HepG2 (cell line): ENCODE measurements around the gene CAMK2A. TPM values are rescaled to one million over a fixed set of nuclear protein-coding genes. Genes with fewer than 3 reads are reported as not detected.

Experiments
- ATAC-seq: fragments of 200-7000 bp; cut with Tn5 transposase; 3 replicates; pipeline ENCODE4 v1.9.1; 2020; ENCODE audit warnings: mild to moderate bottlenecking, moderate library complexity
- BruUV-seq: library from RNA; stranded (reverse); fragments of 400-500 nt; replicated peaks from 2 replicates; lab custom pipeline; 2021; lab: Mats Ljungman, UMichigan
- CTCF ChIA-PET: fragments of 300-600 bp; formaldehyde crosslinking; extraction: SDS; loops from one replicate; lab custom pipeline; 2021; ENCODE audit warnings: low total read pairs, inconsistent platforms, low intra/inter-chr PET ratio; lab: Yijun Ruan, JAX
- POLR2A ChIA-PET: fragments of 350-600 bp; sonication (Branson Sonifier 250); formaldehyde crosslinking; loops from one replicate; lab custom pipeline; 2020; ENCODE audit warnings: antibody characterized with exemption, inconsistent platforms; lab: Yijun Ruan, JAX
- DNase-seq: peaks from one replicate; pipeline ENCODE4 v3.0.0-alpha.2; 2015; ENCODE audit warnings: low spot score
- FAIRE-seq: peaks from 3 replicates; lab custom pipeline; 2011; peaks lifted over from hg19 to GRCh38; lab: Jason Lieb, UNC
- H2AFZ ChIP-seq: one replicate; pipeline ENCODE4 v1.6.1; 2011; ENCODE audit warnings: low read length, inconsistent platforms
- H3K27ac ChIP-seq: fragments of 300-600 bp; 3 replicates; pipeline ENCODE4 v1.8.0; 2011; ENCODE audit warnings: mixed run types, mild to moderate bottlenecking, mixed read lengths, low read length, inconsistent platforms; ENCODE audit not compliant: insufficient read depth; ENCODE audit errors: extremely low read length
- H3K27me3 ChIP-seq, 2 experiments: fragments of 200-600 bp in 1 of 2; 2 replicates in 1 of 2; 3 replicates in 1 of 2; pipeline versions ENCODE4 v1.6.0 to v1.8.0; 2011; ENCODE audit warnings: low read length in 2 of 2, mild to moderate bottlenecking in 2 of 2, moderate library complexity in 2 of 2, inconsistent platforms in 1 of 2; ENCODE audit not compliant: insufficient read depth in 2 of 2, control insufficient read depth in 1 of 2
- H3K36me3 ChIP-seq, 2 experiments: fragments of 200-600 bp in 1 of 2; replicated peaks in 1 of 2; 2 replicates in 1 of 2; 3 replicates in 1 of 2; pipeline versions ENCODE4 v1.5.1 to v1.8.0; 2011; ENCODE audit warnings: low read length in 2 of 2, inconsistent platforms in 1 of 2; ENCODE audit not compliant: insufficient read depth in 2 of 2, control insufficient read depth in 1 of 2
- H3K4me1 ChIP-seq: 2 replicates; pipeline ENCODE4 v1.5.1; 2012; ENCODE audit warnings: low read length, inconsistent platforms; ENCODE audit not compliant: insufficient read depth
- H3K4me2 ChIP-seq: 2 replicates; pipeline ENCODE4 v1.6.0; 2011; ENCODE audit warnings: low read depth, low read length, inconsistent platforms
- H3K4me3 ChIP-seq, 3 experiments: fragments of 200-600 bp in 1 of 3; sonication (generic), shearing (Covaris generic) in 1 of 3; replicated peaks in 1 of 3; 2 replicates each; pipeline ENCODE4 v1.5.1; 2011 to 2016; ENCODE audit warnings: low read length in 3 of 3, inconsistent platforms in 2 of 3, low read depth in 2 of 3, mild to moderate bottlenecking in 2 of 3, control low read depth in 1 of 3, mixed read lengths in 1 of 3; ENCODE audit not compliant: insufficient read depth in 1 of 3
- H3K79me2 ChIP-seq: one replicate; pipeline ENCODE4 v1.6.1; 2011; ENCODE audit warnings: low read length, inconsistent platforms; ENCODE audit not compliant: insufficient read depth
- H3K9ac ChIP-seq: 2 replicates; pipeline ENCODE4 v1.6.0; 2011; ENCODE audit warnings: mild to moderate bottlenecking, low read depth, low read length, inconsistent platforms; ENCODE audit not compliant: insufficient read depth
- H3K9me3 ChIP-seq: 2 replicates; pipeline ENCODE4 v1.5.1; 2012; ENCODE audit warnings: mild to moderate bottlenecking, low read length
- H4K20me1 ChIP-seq: 2 replicates; pipeline ENCODE4 v1.6.0; 2011; ENCODE audit warnings: inconsistent platforms, mild to moderate bottlenecking, low read length, moderate library complexity; ENCODE audit not compliant: insufficient read depth
- CHD4 ChIP-seq: fragments of 200-600 bp; sonication (generic); IDR thresholded peaks from 2 replicates; pipeline ENCODE4 v1.7.0; 2017; ENCODE audit warnings: mild to moderate bottlenecking, low read length, borderline replicate concordance
- CSRNP2 ChIP-seq: sonication (generic); formaldehyde crosslinking; conservative IDR thresholded peaks from 2 replicates; pipeline ENCODE4 v1.8.0; 2022; ENCODE audit warnings: low read depth, missing genetic modification reagents
- MAFK ChIP-seq, 2 experiments: IDR thresholded peaks in 1 of 2; conservative IDR thresholded peaks in 1 of 2; 2 replicates each; pipeline ENCODE4 v1.6.1; 2011; ENCODE audit warnings: improper control_type of control experiment in 2 of 2, low read length in 2 of 2
- ZBTB40 ChIP-seq, 2 experiments: fragments of 450-650 bp in 1 of 2; sonication (generic) in 1 of 2; formaldehyde crosslinking in 1 of 2; IDR thresholded peaks; 2 replicates each; pipeline versions ENCODE4 v1.6.1 to v1.8.0; 2016 to 2022; ENCODE audit warnings: antibody characterized with exemption in 1 of 2, mild to moderate bottlenecking in 1 of 2, missing genetic modification reagents in 1 of 2
- ZNF772 ChIP-seq: sonication (generic); formaldehyde crosslinking; IDR thresholded peaks from 2 replicates; pipeline ENCODE4 v1.5.0; 2020; ENCODE audit warnings: mild to moderate bottlenecking, missing genetic modification reagents
- ZNF776 ChIP-seq: sonication (generic); formaldehyde crosslinking; IDR thresholded peaks from 2 replicates; pipeline ENCODE4 v1.4.0; 2020; ENCODE audit warnings: mild to moderate bottlenecking, missing genetic modification reagents
- WGBS: methylation state at CpG from one replicate; pipeline ENCODE4 v1.1.6; 2017; ENCODE audit warnings: low lambda C conversion rate; 5-methylcytosine and 5-hydroxymethylcytosine counted together
- in situ Hi-C: cut with HindIII; loops from 2 replicates; pipeline ENCODE4 v1.10.0; 2017; ENCODE audit warnings: low pct_unique_long_range_greater_than_20kb; ENCODE audit not compliant: extremely low pct_ligation_motif_present
- intact Hi-C: fragments of 100-400 bp; cut with micrococcal nuclease; formaldehyde crosslinking; loops from one replicate; pipeline ENCODE4 v1.10.0; 2022; ENCODE audit not compliant: unreplicated experiment
- polyA plus RNA-seq, 8 experiments: library from polyadenylated mRNA; depleted of rRNA in 3 of 8; stranded (reverse) in 7 of 8; unstranded in 1 of 8; fragments of >200 nt; fragmentation: Illumina TruSeq in 4 of 8; extraction: Trizol in 4 of 8; gene quantifications; 2 replicates each; pipeline versions ENCODE4 v1.2.1 to v1.2.3, GENCODE V29; 2011 to 2016; ENCODE audit warnings: low read depth in 4 of 8, missing spikeins in 1 of 8, mixed read lengths in 1 of 8; ENCODE audit not compliant: insufficient read depth in 1 of 8
- total RNA-seq, 5 experiments: library from RNA; depleted of rRNA; stranded (reverse); fragments of >200 nt; fragmentation: Illumina TruSeq; extraction: Trizol; gene quantifications; 2 replicates each; pipeline ENCODE4 v1.2.3, GENCODE V29; 2016; ENCODE audit warnings: low read depth in 1 of 5
- TF ChIP-seq, protein P1 (sequence below): sonication (generic); formaldehyde crosslinking; IDR thresholded peaks from 2 replicates; pipeline ENCODE4 v1.4.0; 2020; ENCODE audit warnings: mild to moderate bottlenecking, missing genetic modification reagents

The CAMK2A gene
- total and polyA plus RNA-seq, 2 of the 13 experiments (the other 11 are each of a cell fraction or from before 2014, with no cell fraction given) = 0.11 TPM; not detected in 1

DNA sequence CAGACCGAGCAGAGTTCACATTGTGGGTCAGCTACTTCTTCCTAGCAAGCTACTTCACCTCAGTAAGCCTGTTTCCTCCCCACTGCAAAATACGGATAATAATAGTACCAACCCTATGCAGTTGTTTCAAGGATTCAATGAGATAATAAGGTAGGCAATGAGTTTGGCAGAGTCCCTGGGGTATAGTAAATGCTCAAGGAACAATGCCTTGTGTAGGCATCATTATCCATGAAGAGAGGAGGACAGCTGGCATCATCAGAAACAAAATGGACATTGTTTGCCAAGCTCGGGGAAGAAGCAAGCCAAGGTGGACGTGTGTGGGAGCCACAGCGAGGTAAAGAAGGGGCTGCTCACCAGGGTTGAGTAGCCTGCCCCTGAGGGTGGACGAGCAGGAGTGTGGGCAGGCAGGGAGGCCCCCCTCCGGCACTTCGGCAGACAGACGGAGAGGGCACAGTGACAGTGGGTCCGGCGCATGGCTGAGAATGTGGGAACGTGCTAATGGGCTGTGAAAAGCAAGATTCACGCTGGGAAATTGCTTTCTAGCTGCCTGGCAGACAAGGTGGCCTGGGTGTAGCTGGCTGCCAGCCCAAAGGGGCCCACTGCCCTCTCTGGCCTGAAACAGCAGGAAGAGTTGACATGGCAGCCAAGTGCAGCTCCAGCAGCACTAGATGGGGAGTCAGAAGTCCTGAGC lies 10.1 kb downstream of the CAMK2A start:
- peaks cover 7% of the 10 kb centered on the region; the same call in 1 of the 2 replicates for H3K4me1 ChIP-seq
- no peak overlapping the region for H3K9ac ChIP-seq
- H3K36me3 ChIP-seq = no peaks in the 10 kb centered on the region
- in situ Hi-C loops = no loop called here
- WGBS = 40% methylated on average over 12 of the region's 13 CpGs
- POLR2A ChIA-PET = no interaction called here
- H3K27ac ChIP-seq = no peak overlapping the region
- no TSS peak for BruUV-seq
- peaks cover 3 to 65% of the 10 kb centered on the region in 2 experiments; a peak in 3 of 5 replicates for H3K27me3 ChIP-seq
- H2AFZ ChIP-seq = no peak overlapping the region
- no peaks in the 10 kb centered on the region for H3K9me3 ChIP-seq
- DNase-seq = no peak
- H4K20me1 ChIP-seq = no peaks in the 10 kb centered on the region
- H3K4me3 ChIP-seq = no peak overlapping the region
- no peak for ATAC-seq
- no peak overlapping the region for H3K4me2 ChIP-seq
- FAIRE-seq = no peak
- intact Hi-C loops = no loop called here
- H3K79me2 ChIP-seq = no peaks in the 10 kb centered on the region
- CTCF ChIA-PET = no interaction called here
- TF ChIP-seq MAFK (conservative IDR thresholded peaks at IDR 0.05 in 1 of 2, IDR thresholded peaks at IDR 0.05 in 1 of 2; ENCODE audit: low read length in 2 of 2) (no peak), ZNF776 (CRISPR knock-in tag) (no peak), CSRNP2 (CRISPR knock-in tag) (no peak), ZNF772 (CRISPR knock-in tag) (no peak), CHD4 (no peak), ZBTB40 (IDR thresholded peaks at IDR 0.05) (no peak), ZBTB40 (CRISPR knock-in tag; IDR thresholded peaks at IDR 0.05) (no peak)
- TF ChIP-seq, protein P1, sequence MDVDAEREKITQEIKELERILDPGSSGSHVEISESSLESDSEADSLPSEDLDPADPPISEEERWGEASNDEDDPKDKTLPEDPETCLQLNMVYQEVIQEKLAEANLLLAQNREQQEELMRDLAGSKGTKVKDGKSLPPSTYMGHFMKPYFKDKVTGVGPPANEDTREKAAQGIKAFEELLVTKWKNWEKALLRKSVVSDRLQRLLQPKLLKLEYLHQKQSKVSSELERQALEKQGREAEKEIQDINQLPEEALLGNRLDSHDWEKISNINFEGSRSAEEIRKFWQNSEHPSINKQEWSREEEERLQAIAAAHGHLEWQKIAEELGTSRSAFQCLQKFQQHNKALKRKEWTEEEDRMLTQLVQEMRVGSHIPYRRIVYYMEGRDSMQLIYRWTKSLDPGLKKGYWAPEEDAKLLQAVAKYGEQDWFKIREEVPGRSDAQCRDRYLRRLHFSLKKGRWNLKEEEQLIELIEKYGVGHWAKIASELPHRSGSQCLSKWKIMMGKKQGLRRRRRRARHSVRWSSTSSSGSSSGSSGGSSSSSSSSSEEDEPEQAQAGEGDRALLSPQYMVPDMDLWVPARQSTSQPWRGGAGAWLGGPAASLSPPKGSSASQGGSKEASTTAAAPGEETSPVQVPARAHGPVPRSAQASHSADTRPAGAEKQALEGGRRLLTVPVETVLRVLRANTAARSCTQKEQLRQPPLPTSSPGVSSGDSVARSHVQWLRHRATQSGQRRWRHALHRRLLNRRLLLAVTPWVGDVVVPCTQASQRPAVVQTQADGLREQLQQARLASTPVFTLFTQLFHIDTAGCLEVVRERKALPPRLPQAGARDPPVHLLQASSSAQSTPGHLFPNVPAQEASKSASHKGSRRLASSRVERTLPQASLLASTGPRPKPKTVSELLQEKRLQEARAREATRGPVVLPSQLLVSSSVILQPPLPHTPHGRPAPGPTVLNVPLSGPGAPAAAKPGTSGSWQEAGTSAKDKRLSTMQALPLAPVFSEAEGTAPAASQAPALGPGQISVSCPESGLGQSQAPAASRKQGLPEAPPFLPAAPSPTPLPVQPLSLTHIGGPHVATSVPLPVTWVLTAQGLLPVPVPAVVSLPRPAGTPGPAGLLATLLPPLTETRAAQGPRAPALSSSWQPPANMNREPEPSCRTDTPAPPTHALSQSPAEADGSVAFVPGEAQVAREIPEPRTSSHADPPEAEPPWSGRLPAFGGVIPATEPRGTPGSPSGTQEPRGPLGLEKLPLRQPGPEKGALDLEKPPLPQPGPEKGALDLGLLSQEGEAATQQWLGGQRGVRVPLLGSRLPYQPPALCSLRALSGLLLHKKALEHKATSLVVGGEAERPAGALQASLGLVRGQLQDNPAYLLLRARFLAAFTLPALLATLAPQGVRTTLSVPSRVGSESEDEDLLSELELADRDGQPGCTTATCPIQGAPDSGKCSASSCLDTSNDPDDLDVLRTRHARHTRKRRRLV (CRISPR knock-in tag) = no peak
